HepG2 (cell line): ENCODE results near the gene SLC29A1. TPM values are rescaled to one million over a fixed set of nuclear protein-coding genes. Genes with fewer than 3 reads are reported as not detected.
"Not testable (repeated sequence)": the region's sequence is repeated elsewhere in the genome, so short reads cannot be mapped to it uniquely, and the experiment has no call there.

Experiments
- ATAC-seq: fragments of 200-7000 bp; cut with Tn5 transposase; 3 replicates; pipeline ENCODE4 v1.9.1; 2020; ENCODE audit warnings: mild to moderate bottlenecking, moderate library complexity
- BruUV-seq: library from RNA; stranded (reverse); fragments of 400-500 nt; replicated peaks from 2 replicates; lab custom pipeline; 2021; lab: Mats Ljungman, UMichigan
- CTCF ChIA-PET: fragments of 300-600 bp; formaldehyde crosslinking; extraction: SDS; loops from one replicate; lab custom pipeline; 2021; ENCODE audit warnings: low total read pairs, inconsistent platforms, low intra/inter-chr PET ratio; lab: Yijun Ruan, JAX
- POLR2A ChIA-PET: fragments of 350-600 bp; sonication (Branson Sonifier 250); formaldehyde crosslinking; loops from one replicate; lab custom pipeline; 2020; ENCODE audit warnings: antibody characterized with exemption, inconsistent platforms; lab: Yijun Ruan, JAX
- DNase-seq: peaks from one replicate; pipeline ENCODE4 v3.0.0-alpha.2; 2015; ENCODE audit warnings: low spot score
- FAIRE-seq: peaks from 3 replicates; lab custom pipeline; 2011; peaks lifted over from hg19 to GRCh38; lab: Jason Lieb, UNC
- H2AFZ ChIP-seq: one replicate; pipeline ENCODE4 v1.6.1; 2011; ENCODE audit warnings: low read length, inconsistent platforms
- H3K27ac ChIP-seq: fragments of 300-600 bp; 3 replicates; pipeline ENCODE4 v1.8.0; 2011; ENCODE audit warnings: mixed run types, mild to moderate bottlenecking, mixed read lengths, low read length, inconsistent platforms; ENCODE audit not compliant: insufficient read depth; ENCODE audit errors: extremely low read length
- H3K27me3 ChIP-seq, 2 experiments: fragments of 200-600 bp in 1 of 2; 2 replicates in 1 of 2; 3 replicates in 1 of 2; pipeline versions ENCODE4 v1.6.0 to v1.8.0; 2011; ENCODE audit warnings: low read length in 2 of 2, mild to moderate bottlenecking in 2 of 2, moderate library complexity in 2 of 2, inconsistent platforms in 1 of 2; ENCODE audit not compliant: insufficient read depth in 2 of 2, control insufficient read depth in 1 of 2
- H3K36me3 ChIP-seq, 2 experiments: fragments of 200-600 bp in 1 of 2; replicated peaks in 1 of 2; 2 replicates in 1 of 2; 3 replicates in 1 of 2; pipeline versions ENCODE4 v1.5.1 to v1.8.0; 2011; ENCODE audit warnings: low read length in 2 of 2, inconsistent platforms in 1 of 2; ENCODE audit not compliant: insufficient read depth in 2 of 2, control insufficient read depth in 1 of 2
- H3K4me1 ChIP-seq: 2 replicates; pipeline ENCODE4 v1.5.1; 2012; ENCODE audit warnings: low read length, inconsistent platforms; ENCODE audit not compliant: insufficient read depth
- H3K4me2 ChIP-seq: 2 replicates; pipeline ENCODE4 v1.6.0; 2011; ENCODE audit warnings: low read depth, low read length, inconsistent platforms
- H3K4me3 ChIP-seq, 3 experiments: fragments of 200-600 bp in 1 of 3; sonication (generic), shearing (Covaris generic) in 1 of 3; replicated peaks in 1 of 3; 2 replicates each; pipeline ENCODE4 v1.5.1; 2011 to 2016; ENCODE audit warnings: low read length in 3 of 3, inconsistent platforms in 2 of 3, low read depth in 2 of 3, mild to moderate bottlenecking in 2 of 3, control low read depth in 1 of 3, mixed read lengths in 1 of 3; ENCODE audit not compliant: insufficient read depth in 1 of 3
- H3K79me2 ChIP-seq: one replicate; pipeline ENCODE4 v1.6.1; 2011; ENCODE audit warnings: low read length, inconsistent platforms; ENCODE audit not compliant: insufficient read depth
- H3K9ac ChIP-seq: 2 replicates; pipeline ENCODE4 v1.6.0; 2011; ENCODE audit warnings: mild to moderate bottlenecking, low read depth, low read length, inconsistent platforms; ENCODE audit not compliant: insufficient read depth
- H3K9me3 ChIP-seq: 2 replicates; pipeline ENCODE4 v1.5.1; 2012; ENCODE audit warnings: mild to moderate bottlenecking, low read length
- H4K20me1 ChIP-seq: 2 replicates; pipeline ENCODE4 v1.6.0; 2011; ENCODE audit warnings: inconsistent platforms, mild to moderate bottlenecking, low read length, moderate library complexity; ENCODE audit not compliant: insufficient read depth
- GTF3A ChIP-seq: sonication (generic); formaldehyde crosslinking; conservative IDR thresholded peaks from 2 replicates; pipeline ENCODE4 v1.4.0; 2020; ENCODE audit warnings: mild to moderate bottlenecking, missing genetic modification reagents
- HNF4G ChIP-seq, 2 experiments: sonication (generic) in 1 of 2; formaldehyde crosslinking in 1 of 2; IDR thresholded peaks; 2 replicates each; pipeline versions ENCODE4 v1.4.0 to v1.6.1; 2011 to 2020; ENCODE audit warnings: borderline replicate concordance in 2 of 2, low read depth in 2 of 2, mild to moderate bottlenecking in 2 of 2, low read length in 1 of 2, missing genetic modification reagents in 1 of 2, moderate library complexity in 1 of 2
- TOE1 ChIP-seq: sonication (generic); formaldehyde crosslinking; IDR thresholded peaks from 2 replicates; pipeline ENCODE4 v1.4.0; 2020; ENCODE audit warnings: mild to moderate bottlenecking, missing genetic modification reagents
- ZBTB49 ChIP-seq: sonication (generic); formaldehyde crosslinking; IDR thresholded peaks from 2 replicates; pipeline ENCODE4 v1.4.0; 2020; ENCODE audit warnings: missing genetic modification reagents, borderline replicate concordance
- ZKSCAN1 ChIP-seq: fragments of 150-350 bp; IDR thresholded peaks from 2 replicates; pipeline ENCODE4 v1.6.1; 2014; ENCODE audit warnings: low read length
- ZSCAN31 ChIP-seq: sonication (generic); formaldehyde crosslinking; IDR thresholded peaks from 2 replicates; pipeline ENCODE4 v1.5.0; 2020; ENCODE audit warnings: low read depth, mild to moderate bottlenecking, missing genetic modification reagents
- WGBS: methylation state at CpG from one replicate; pipeline ENCODE4 v1.1.6; 2017; ENCODE audit warnings: low lambda C conversion rate; 5-methylcytosine and 5-hydroxymethylcytosine counted together
- in situ Hi-C: cut with HindIII; loops from 2 replicates; pipeline ENCODE4 v1.10.0; 2017; ENCODE audit warnings: low pct_unique_long_range_greater_than_20kb; ENCODE audit not compliant: extremely low pct_ligation_motif_present
- intact Hi-C: fragments of 100-400 bp; cut with micrococcal nuclease; formaldehyde crosslinking; loops from one replicate; pipeline ENCODE4 v1.10.0; 2022; ENCODE audit not compliant: unreplicated experiment
- polyA plus RNA-seq, 8 experiments: library from polyadenylated mRNA; depleted of rRNA in 3 of 8; stranded (reverse) in 7 of 8; unstranded in 1 of 8; fragments of >200 nt; fragmentation: Illumina TruSeq in 4 of 8; extraction: Trizol in 4 of 8; gene quantifications; 2 replicates each; pipeline versions ENCODE4 v1.2.1 to v1.2.3, GENCODE V29; 2011 to 2016; ENCODE audit warnings: low read depth in 4 of 8, missing spikeins in 1 of 8, mixed read lengths in 1 of 8; ENCODE audit not compliant: insufficient read depth in 1 of 8
- total RNA-seq, 5 experiments: library from RNA; depleted of rRNA; stranded (reverse); fragments of >200 nt; fragmentation: Illumina TruSeq; extraction: Trizol; gene quantifications; 2 replicates each; pipeline ENCODE4 v1.2.3, GENCODE V29; 2016; ENCODE audit warnings: low read depth in 1 of 5
- TF ChIP-seq, protein P1 (sequence below): sonication (generic); formaldehyde crosslinking; IDR thresholded peaks from 2 replicates; pipeline ENCODE4 v1.4.0; 2020; ENCODE audit warnings: missing genetic modification reagents, mild to moderate bottlenecking, borderline replicate concordance

SLC29A1 gene
- total and polyA plus RNA-seq, 2 of the 13 experiments (the other 11 are each of a cell fraction or from before 2014, with no cell fraction given) = 43.2 to 106 TPM

GRCh38 chr6:44230034-44230675 lies 6.8 kb downstream of the SLC29A1 start:
- ATAC-seq (no peak), FAIRE-seq (no peak), DNase-seq (no peak)
- H4K20me1 ChIP-seq = no peaks in the 10 kb centered on the region
- TF ChIP-seq GTF3A (CRISPR knock-in tag) (no peak), ZSCAN31 (CRISPR knock-in tag) (no peak), TOE1 (no peak), ZKSCAN1 (no peak), ZBTB49 (CRISPR knock-in tag) (no peak), HNF4G (IDR thresholded peaks at IDR 0.05; ENCODE audit: borderline replicate concordance, low read depth, low read length) (no peak), HNF4G (CRISPR knock-in tag; IDR thresholded peaks at IDR 0.05; ENCODE audit: borderline replicate concordance, low read depth) (no peak)
- TF ChIP-seq, protein P1, sequence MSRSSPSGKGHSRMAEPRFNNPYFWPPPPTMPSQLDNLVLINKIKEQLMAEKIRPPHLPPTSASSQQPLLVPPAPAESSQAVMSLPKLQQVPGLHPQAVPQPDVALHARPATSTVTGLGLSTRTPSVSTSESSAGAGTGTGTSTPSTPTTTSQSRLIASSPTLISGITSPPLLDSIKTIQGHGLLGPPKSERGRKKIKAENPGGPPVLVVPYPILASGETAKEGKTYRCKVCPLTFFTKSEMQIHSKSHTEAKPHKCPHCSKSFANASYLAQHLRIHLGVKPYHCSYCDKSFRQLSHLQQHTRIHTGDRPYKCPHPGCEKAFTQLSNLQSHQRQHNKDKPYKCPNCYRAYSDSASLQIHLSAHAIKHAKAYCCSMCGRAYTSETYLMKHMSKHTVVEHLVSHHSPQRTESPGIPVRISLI = no peak
- H3K9me3 ChIP-seq = no peaks in the 10 kb centered on the region
- no peak overlapping the region for H3K27ac ChIP-seq
- no peak overlapping the region for H2AFZ ChIP-seq
- ChIA-PET POLR2A (interaction anchor here (0.6 to 1.2 kb wide), 2 partner anchors 8 to 11 kb away, joined by 3 to 4 read pairs; no protein-coding TSS in a partner anchor), CTCF (no interaction called here)
- H3K4me2 ChIP-seq = no peak overlapping the region
- peaks cover 6% of the 10 kb centered on the region for H3K79me2 ChIP-seq
- WGBS = 97% methylated on average over 6 of the region's 10 CpGs
- intact Hi-C loops (no loop called here), in situ Hi-C loops (no loop called here)
- H3K27me3 ChIP-seq = no peaks in the 10 kb centered on the region
- no peak overlapping the region for H3K4me3 ChIP-seq
- H3K4me1 ChIP-seq = peaks cover 50% of the 10 kb centered on the region
- no peak overlapping the region for H3K9ac ChIP-seq
- no TSS peak for BruUV-seq
- H3K36me3 ChIP-seq = peaks cover 11 to 24% of the 10 kb centered on the region in 2 experiments

GRCh38 chr6:44231426-44231825 lies 8.0 kb downstream of the SLC29A1 start:
- 98% methylated on average over 9 of the region's 9 CpGs for WGBS
- H2AFZ ChIP-seq, DNase-seq, H3K9me3 ChIP-seq, in situ Hi-C loops, H3K4me3 ChIP-seq, intact Hi-C loops, H3K9ac ChIP-seq, FAIRE-seq, H3K79me2 ChIP-seq, CTCF ChIA-PET, H3K27ac ChIP-seq, H4K20me1 ChIP-seq, H3K27me3 ChIP-seq, H3K4me2 ChIP-seq, ATAC-seq, POLR2A ChIA-PET, BruUV-seq: not testable (repeated sequence)
- peaks cover 11 to 24% of the 10 kb centered on the region in 2 experiments for H3K36me3 ChIP-seq
- peaks cover 48% of the 10 kb centered on the region for H3K4me1 ChIP-seq
